ENCODE results near the gene STRADA. TPM values are rescaled to one million over a fixed set of nuclear protein-coding genes. Genes with fewer than 3 reads are reported as not detected.
A peak's percentile ranks its signal among the peaks of the same experiment; 100 is the strongest.

STRADA gene
- total RNA-seq, 1 experiment from 2014 or later, result 18.1 TPM

- intact Hi-C loops (cut with micrococcal nuclease; ENCODE audit: unreplicated experiment), result no loop called here
- no peaks in the 10 kb centered on the region for H3K27me3 Mint-ChIP-seq (ENCODE audit: unreplicated experiment)
- TF ChIP-seq CTCF (IDR thresholded peaks at IDR 0.05; ENCODE audit: unreplicated experiment), result no peak
- DNase-seq, result no peak
- no peak overlapping the region for H3K27ac Mint-ChIP-seq (ENCODE audit: unreplicated experiment)
- peak overlapping the region; percentile 71 for H3K4me3 Mint-ChIP-seq (ENCODE audit: low read depth, unreplicated experiment)
- H3K9me3 Mint-ChIP-seq (ENCODE audit: low read depth, unreplicated experiment), result no peaks in the 10 kb centered on the region
- H3K4me1 Mint-ChIP-seq (ENCODE audit: low read depth, unreplicated experiment), result no peaks in the 10 kb centered on the region
- CTCF ChIA-PET, result no interaction called here
- BruUV-seq (replicated peaks), result no TSS peak
- H3K36me3 Mint-ChIP-seq (ENCODE audit: insufficient read depth, unreplicated experiment), result peaks cover 10% of the 10 kb centered on the region
Observed at GRCh38 chr17:63698381-63698885, 43.2 kb downstream of the STRADA start.

- TF ChIP-seq CTCF (IDR thresholded peaks at IDR 0.05; ENCODE audit: unreplicated experiment), result no peak
- H3K27me3 Mint-ChIP-seq (ENCODE audit: unreplicated experiment), result no peaks in the 10 kb centered on the region
- H3K9me3 Mint-ChIP-seq (ENCODE audit: low read depth, unreplicated experiment), result no peaks in the 10 kb centered on the region
- BruUV-seq (replicated peaks), result no TSS peak
- intact Hi-C loops (cut with micrococcal nuclease; ENCODE audit: unreplicated experiment), result no loop called here
- CTCF ChIA-PET, result no interaction called here
- H3K4me1 Mint-ChIP-seq (ENCODE audit: low read depth, unreplicated experiment), result no peaks in the 10 kb centered on the region
- H3K27ac Mint-ChIP-seq (ENCODE audit: unreplicated experiment), result no peak overlapping the region
- peaks cover 10% of the 10 kb centered on the region for H3K36me3 Mint-ChIP-seq (ENCODE audit: insufficient read depth, unreplicated experiment)
- no peak overlapping the region for H3K4me3 Mint-ChIP-seq (ENCODE audit: low read depth, unreplicated experiment)
- DNase-seq, result peak; percentile 64
Observed at GRCh38 chr17:63697341-63698286, 44.0 kb downstream of the STRADA start.

- no peaks in the 10 kb centered on the region for H3K9me3 Mint-ChIP-seq (ENCODE audit: low read depth, unreplicated experiment)
- BruUV-seq (replicated peaks), result no TSS peak
- H3K36me3 Mint-ChIP-seq (ENCODE audit: insufficient read depth, unreplicated experiment), result peaks cover 10% of the 10 kb centered on the region
- no peak for TF ChIP-seq CTCF (IDR thresholded peaks at IDR 0.05; ENCODE audit: unreplicated experiment)
- CTCF ChIA-PET, result interaction anchor here (0.5 kb wide), 1 partner anchor 268 kb away, joined by 6 read pairs; no protein-coding TSS in a partner anchor
- DNase-seq, result no peak
- no peaks in the 10 kb centered on the region for H3K27me3 Mint-ChIP-seq (ENCODE audit: unreplicated experiment)
- intact Hi-C loops (cut with micrococcal nuclease; ENCODE audit: unreplicated experiment), result no loop called here
- H3K4me1 Mint-ChIP-seq (ENCODE audit: low read depth, unreplicated experiment), result no peaks in the 10 kb centered on the region
- H3K4me3 Mint-ChIP-seq (ENCODE audit: low read depth, unreplicated experiment), result no peak overlapping the region
- no peak overlapping the region for H3K27ac Mint-ChIP-seq (ENCODE audit: unreplicated experiment)
Observed at GRCh38 chr17:63696381-63696961, 45.1 kb downstream of the STRADA start.

GRCh38 chr17:63695889-63696288 is 45.7 kb downstream of the STRADA start:
- Mint-ChIP-seq H3K27me3 (ENCODE audit: unreplicated experiment) (no peaks in the 10 kb centered on the region), H3K9me3 (ENCODE audit: low read depth, unreplicated experiment) (no peaks in the 10 kb centered on the region), H3K4me1 (ENCODE audit: low read depth, unreplicated experiment) (no peaks in the 10 kb centered on the region), H3K36me3 (ENCODE audit: insufficient read depth, unreplicated experiment) (peaks cover 10% of the 10 kb centered on the region), H3K27ac (ENCODE audit: unreplicated experiment) (no peak overlapping the region), H3K4me3 (ENCODE audit: low read depth, unreplicated experiment) (no peak overlapping the region)
- BruUV-seq (replicated peaks), result no TSS peak
- DNase-seq, result no peak
- no peak for TF ChIP-seq CTCF (IDR thresholded peaks at IDR 0.05; ENCODE audit: unreplicated experiment)
- CTCF ChIA-PET, result no interaction called here
- intact Hi-C loops (cut with micrococcal nuclease; ENCODE audit: unreplicated experiment), result no loop called here

Measured in Calu3 (cell line).